A375 (cell line): ENCODE data around the gene SEPTIN3. TPM values are rescaled to one million over a fixed set of nuclear protein-coding genes. Genes with fewer than 3 reads are reported as not detected.

Source experiments
- total RNA-seq: library from RNA; depleted of rRNA; stranded (reverse); fragments of >200 nt; shearing (Covaris generic); gene quantifications from 2 replicates; pipeline ENCODE4 v1.2.3, GENCODE V29; 2014; rRNA removed

The SEPTIN3 gene, protein sequence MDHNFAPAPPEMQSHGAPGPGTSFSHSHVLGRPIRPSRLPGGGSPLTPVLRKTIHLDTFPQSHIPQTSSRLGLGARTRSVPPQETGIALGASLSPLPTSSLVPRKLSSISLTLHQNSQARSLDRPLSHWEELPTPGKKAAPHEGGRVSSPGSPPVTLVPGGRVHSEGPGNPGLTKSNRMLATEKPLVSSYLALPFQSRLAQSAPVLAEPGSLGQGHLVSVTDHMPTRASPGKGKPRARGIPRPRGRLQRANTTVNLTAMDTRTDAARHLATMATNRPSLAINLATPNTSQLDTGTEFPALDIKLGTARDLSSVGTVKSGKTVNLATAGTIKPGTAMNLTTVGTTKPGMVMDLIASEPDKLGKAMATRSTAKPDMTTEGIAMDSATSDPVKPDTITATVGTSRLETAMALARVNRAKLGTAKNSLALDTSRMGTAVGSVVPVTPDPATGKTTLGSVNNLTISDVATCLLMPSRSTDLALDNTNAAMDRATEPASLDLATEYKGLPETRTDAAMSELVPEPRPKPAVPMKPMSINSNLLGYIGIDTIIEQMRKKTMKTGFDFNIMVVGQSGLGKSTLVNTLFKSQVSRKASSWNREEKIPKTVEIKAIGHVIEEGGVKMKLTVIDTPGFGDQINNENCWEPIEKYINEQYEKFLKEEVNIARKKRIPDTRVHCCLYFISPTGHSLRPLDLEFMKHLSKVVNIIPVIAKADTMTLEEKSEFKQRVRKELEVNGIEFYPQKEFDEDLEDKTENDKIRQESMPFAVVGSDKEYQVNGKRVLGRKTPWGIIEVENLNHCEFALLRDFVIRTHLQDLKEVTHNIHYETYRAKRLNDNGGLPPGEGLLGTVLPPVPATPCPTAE
- total RNA-seq, result 0.57 and 0.98 TPM in 2 replicates

DNA sequence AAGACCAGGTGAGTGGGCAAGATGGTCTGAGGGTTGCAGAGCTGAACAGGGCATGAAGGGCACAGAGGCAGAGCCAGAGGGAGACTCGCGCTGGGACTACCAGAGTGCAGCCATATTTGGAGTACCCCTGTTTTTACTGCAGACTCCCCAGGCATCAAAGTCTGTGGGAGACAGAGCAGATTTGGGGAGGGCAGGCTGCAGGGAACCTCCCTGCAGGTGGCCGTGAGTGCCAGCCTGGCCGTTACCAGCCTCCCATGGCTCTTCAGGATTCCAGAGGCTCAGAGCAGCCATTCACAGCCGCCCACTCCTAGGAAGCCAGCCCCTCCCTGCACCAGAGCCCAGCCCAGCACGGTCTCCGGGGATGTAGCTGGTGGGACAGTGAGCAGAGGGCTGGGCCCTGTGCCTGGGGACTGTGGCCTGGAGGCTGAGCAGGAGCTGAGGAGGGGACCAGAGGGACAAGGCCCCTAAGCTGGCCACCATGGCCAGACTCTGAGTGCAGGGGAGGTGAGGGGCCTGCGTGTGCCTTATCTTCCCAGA is at the start of gene SEPTIN3:
SEPTIN3 (plus strand) TSS at position 334 of the 537 bp plus-strand sequence. CDS start 2,050 bp downstream, outside the sequence.

DNA sequence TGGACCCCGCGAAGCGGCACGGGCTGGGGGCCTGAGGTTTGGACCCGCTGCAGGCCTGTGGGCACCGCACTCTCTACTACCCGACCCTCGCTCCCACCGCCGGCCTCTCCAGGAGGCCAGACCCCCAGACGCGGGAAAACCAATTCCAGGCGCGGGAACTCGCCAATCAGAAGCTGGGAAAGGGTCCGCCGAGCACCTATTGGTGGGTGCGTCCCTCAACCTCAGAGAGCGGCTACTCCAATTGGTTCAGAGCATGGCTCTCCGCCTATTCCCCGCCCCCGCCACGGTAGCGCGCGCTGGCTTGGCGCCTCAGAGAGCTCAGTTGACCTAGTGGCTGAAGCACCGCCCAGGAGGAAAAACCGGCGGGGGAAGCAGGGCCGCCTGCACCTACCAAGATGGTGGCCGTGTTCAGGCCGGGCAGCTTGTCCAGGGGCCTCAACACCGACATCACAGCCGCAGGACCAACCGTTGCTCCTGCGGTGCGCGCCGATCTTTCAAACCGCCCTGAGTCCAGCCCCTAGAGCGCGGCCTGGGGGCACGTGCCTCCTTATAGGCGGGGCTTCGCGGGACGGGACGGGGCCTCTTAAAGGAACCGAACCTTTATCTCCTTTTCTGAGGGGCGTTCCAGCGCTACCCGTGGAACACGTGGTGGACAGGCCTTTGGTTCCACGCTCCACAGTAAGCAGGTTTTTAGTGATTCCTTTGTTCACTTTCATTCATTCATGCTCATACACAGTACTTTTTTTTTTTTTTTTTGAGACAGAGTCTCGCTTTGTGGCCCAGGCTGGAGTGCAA is 22.4 kb upstream of the SEPTIN3 start, which contains the start of gene CENPM:
CENPM (minus strand) TSS at position 524 of the 795 bp plus-strand sequence; CDS start at position 448, 76 bp downstream.

DNA sequence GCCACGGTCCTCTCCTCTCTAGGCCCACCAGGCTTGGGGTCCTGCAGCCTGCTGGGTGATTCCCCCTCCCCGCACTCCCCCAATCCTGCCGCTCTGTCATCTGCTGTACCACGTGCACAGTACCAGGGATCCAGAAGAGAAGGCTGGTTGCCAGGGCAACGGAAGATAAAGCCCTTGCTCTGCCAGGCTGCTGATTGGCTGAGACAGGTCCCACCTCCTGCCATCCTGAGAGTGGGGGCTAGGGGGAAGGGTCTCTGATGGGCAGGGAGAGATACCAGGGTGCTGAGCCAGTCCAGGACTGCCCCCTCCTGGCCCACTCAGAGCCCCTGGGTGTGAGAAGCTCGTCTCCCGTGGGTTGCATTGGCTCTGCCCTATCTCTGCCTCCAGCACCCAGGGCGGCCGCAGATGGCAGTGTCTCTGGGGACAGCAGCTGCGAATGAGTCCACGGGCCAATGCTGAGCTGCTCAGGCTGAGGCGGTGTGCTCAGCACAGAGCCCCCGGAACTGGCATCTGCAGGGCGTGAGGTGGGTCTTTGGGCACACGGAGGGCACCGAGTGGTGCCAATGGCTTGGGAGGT is 17.3 kb upstream of the SEPTIN3 start, which contains the start of gene SMIM45:
SMIM45 (plus strand) TSS at position 253 of the 577 bp plus-strand sequence.

DNA sequence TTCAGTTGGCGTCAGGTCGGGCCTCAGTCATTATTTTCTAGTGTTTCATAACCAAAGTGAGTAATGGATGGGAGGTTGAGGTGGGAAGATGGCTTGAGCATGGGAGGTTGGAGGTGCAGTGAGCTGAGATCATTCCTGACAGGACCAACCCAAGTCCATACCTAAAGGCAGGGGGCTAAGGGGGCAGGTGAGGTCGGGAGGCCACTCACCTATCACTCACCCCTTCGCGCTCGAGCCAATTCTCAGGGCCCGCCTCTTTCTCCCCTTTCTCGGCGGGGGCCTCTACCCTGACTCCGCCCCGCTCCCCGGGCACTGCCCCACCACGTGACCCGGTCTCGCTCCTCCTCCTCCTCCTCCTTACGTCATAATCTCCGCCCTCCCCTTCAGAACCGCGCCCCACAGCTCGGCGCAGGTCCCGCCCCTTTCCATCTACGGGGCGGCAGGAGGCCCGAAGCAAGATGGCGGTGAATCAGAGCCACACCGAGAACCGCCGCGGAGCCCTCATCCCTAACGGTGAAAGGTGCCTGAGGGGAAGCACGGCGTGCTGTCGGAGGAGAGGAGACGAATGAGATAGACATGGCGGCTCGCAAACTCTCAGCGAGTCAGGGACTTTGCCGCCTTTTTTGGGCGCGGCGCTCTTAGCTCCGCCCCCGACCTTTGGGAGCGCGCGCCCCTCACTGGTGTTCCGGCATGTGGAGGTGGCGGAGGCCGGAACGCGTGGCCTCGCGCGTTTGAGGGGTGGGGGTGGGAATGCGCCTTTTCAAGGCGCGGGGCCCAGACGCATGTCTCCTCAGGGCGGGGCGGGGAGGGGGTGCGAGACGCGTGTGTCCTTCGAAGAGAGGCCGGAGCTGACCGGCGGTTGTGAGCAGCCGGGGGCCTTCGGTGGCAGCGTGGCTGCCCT is 29.4 kb downstream of the SEPTIN3 start, which contains the start of gene WBP2NL:
WBP2NL (plus strand) TSS at position 428 of the 901 bp plus-strand sequence; CDS start at position 459, 31 bp downstream.

Other genes with a start within 250 kb of the SEPTIN3 start
- 5.6 and 7.4 TPM in 2 replicates for gene CCDC134, start 168.8 kb upstream of the SEPTIN3 start, total RNA-seq
- 39.7 and 51.8 TPM in 2 replicates for gene SREBF2, start 136.3 kb upstream of the SEPTIN3 start, total RNA-seq
- gene SHISA8, start 54.4 kb upstream of the SEPTIN3 start, total RNA-seq, result not detected in 2 replicates
- gene TNFRSF13C, start 42.6 kb upstream of the SEPTIN3 start, total RNA-seq, result 0.34 and 0.37 TPM in 2 replicates
- 34.2 and 45.4 TPM in 2 replicates for gene CENPM, start 22.3 kb upstream of the SEPTIN3 start, total RNA-seq
- gene WBP2NL, start 29.3 kb downstream of the SEPTIN3 start, total RNA-seq, result 0.13 TPM in 1 of 2 replicates, not detected in the other
- gene NAGA, start 101.4 kb downstream of the SEPTIN3 start, total RNA-seq, result 12.4 and 12.5 TPM in 2 replicates
- gene PHETA2, start 104.8 kb downstream of the SEPTIN3 start, total RNA-seq, result 0.03 TPM in 1 of 2 replicates, not detected in the other
- 9.1 and 15.2 TPM in 2 replicates for gene SMDT1, start 110.3 kb downstream of the SEPTIN3 start, total RNA-seq
- gene NDUFA6, start 121.3 kb downstream of the SEPTIN3 start, total RNA-seq, result 60.2 and 64.0 TPM in 2 replicates
- gene CYP2D6, start 161.4 kb downstream of the SEPTIN3 start, total RNA-seq, result 0.45 TPM in 2 replicates